HepG2 (cell line): ENCODE measurements around the gene MAN2C1. TPM values are rescaled to one million over a fixed set of nuclear protein-coding genes. Genes with fewer than 3 reads are reported as not detected.

Experiments
- ARNT ChIP-seq: fragments of 450-650 bp; IDR thresholded peaks from 2 replicates; pipeline ENCODE4 v1.6.1; 2017
- ATF1 ChIP-seq: IDR thresholded peaks from 2 replicates; pipeline ENCODE4 v1.6.1; 2016; ENCODE audit warnings: mild to moderate bottlenecking, control low read depth
- BRCA1 ChIP-seq: sonication (generic); formaldehyde crosslinking; IDR thresholded peaks from 2 replicates; pipeline ENCODE4 v1.4.0; 2020; ENCODE audit warnings: missing genetic modification reagents
- ETV5 ChIP-seq: IDR thresholded peaks from 2 replicates; pipeline ENCODE4 v1.6.1; 2018; ENCODE audit warnings: missing biosample characterization, missing genetic modification reagents, inconsistent platforms, borderline replicate concordance
- GATAD1 ChIP-seq: IDR thresholded peaks from 2 replicates; pipeline ENCODE4 v1.6.1; 2016; ENCODE audit warnings: missing genetic modification reagents, missing compliant biosample characterization
- HOXA9 ChIP-seq: sonication (generic); formaldehyde crosslinking; IDR thresholded peaks from 2 replicates; pipeline ENCODE4 v1.8.1; 2022; ENCODE audit warnings: missing genetic modification reagents, mild to moderate bottlenecking, moderate library complexity, borderline replicate concordance
- KLF11 ChIP-seq: IDR thresholded peaks from 2 replicates; pipeline ENCODE4 v1.6.1; 2016; ENCODE audit warnings: missing compliant biosample characterization
- ONECUT2 ChIP-seq: sonication (generic); formaldehyde crosslinking; IDR thresholded peaks from 2 replicates; pipeline ENCODE4 v1.4.0; 2020; ENCODE audit warnings: missing genetic modification reagents
- PCBP2 ChIP-seq: fragments of 200-400 bp; formaldehyde crosslinking; optimal IDR thresholded peaks from 2 replicates; pipeline ENCODE3; 2018; ENCODE audit warnings: low read length, low read depth; ENCODE audit not compliant: poor library complexity, severe bottlenecking
- RELA ChIP-seq: sonication (generic); formaldehyde crosslinking; IDR thresholded peaks from 2 replicates; pipeline ENCODE4 v1.4.0; 2020; ENCODE audit warnings: missing genetic modification reagents
- RFX3 ChIP-seq: IDR thresholded peaks from 2 replicates; pipeline ENCODE4 v1.6.1; 2016; ENCODE audit warnings: missing biosample characterization, missing genetic modification reagents
- SP4 ChIP-seq: sonication (generic); formaldehyde crosslinking; IDR thresholded peaks from 2 replicates; pipeline ENCODE4 v1.8.1; 2023; ENCODE audit warnings: mild to moderate bottlenecking, missing genetic modification reagents
- SRSF4 ChIP-seq: fragments of 200-400 bp; formaldehyde crosslinking; IDR thresholded peaks from one replicate; pipeline ENCODE4 v1.6.1; 2018; ENCODE audit warnings: mild to moderate bottlenecking, low read depth, low read length, moderate library complexity; ENCODE audit not compliant: poor library complexity, severe bottlenecking
- TARDBP ChIP-seq: sonication (generic); formaldehyde crosslinking; IDR thresholded peaks from 2 replicates; pipeline ENCODE4 v1.8.0; 2022; ENCODE audit warnings: mild to moderate bottlenecking, missing genetic modification reagents
- TBX3 ChIP-seq: fragments of 450-650 bp; IDR thresholded peaks from 2 replicates; pipeline ENCODE4 v1.6.1; 2017; ENCODE audit warnings: antibody characterized with exemption, mild to moderate bottlenecking, inconsistent platforms, borderline replicate concordance
- TMF1 ChIP-seq: sonication (generic); formaldehyde crosslinking; IDR thresholded peaks from 2 replicates; pipeline ENCODE4 v1.8.1; 2022; ENCODE audit warnings: low read depth, missing genetic modification reagents
- ZMYM3 ChIP-seq: sonication (generic); formaldehyde crosslinking; IDR thresholded peaks from 2 replicates; pipeline ENCODE4 v1.5.1; 2020; ENCODE audit warnings: mild to moderate bottlenecking, missing genetic modification reagents
- ZNF136 ChIP-seq: sonication (generic); formaldehyde crosslinking; IDR thresholded peaks from 2 replicates; pipeline ENCODE4 v1.8.1; 2022; ENCODE audit warnings: low read depth, mild to moderate bottlenecking, moderate library complexity, missing genetic modification reagents
- ZNF253 ChIP-seq: sonication (generic); formaldehyde crosslinking; IDR thresholded peaks from 2 replicates; pipeline ENCODE4 v1.8.0; 2022; ENCODE audit warnings: mild to moderate bottlenecking, missing genetic modification reagents, borderline replicate concordance
- ZNF264 ChIP-seq: sonication (generic); formaldehyde crosslinking; IDR thresholded peaks from 2 replicates; pipeline ENCODE4 v1.4.0; 2020; ENCODE audit warnings: missing genetic modification reagents
- ZNF274 ChIP-seq: sonication (generic); formaldehyde crosslinking; IDR thresholded peaks from 2 replicates; pipeline ENCODE4 v1.5.1; 2020; ENCODE audit warnings: mild to moderate bottlenecking, missing genetic modification reagents
- ZNF33B ChIP-seq: sonication (generic); formaldehyde crosslinking; IDR thresholded peaks from 2 replicates; pipeline ENCODE4 v1.5.1; 2020; ENCODE audit warnings: mild to moderate bottlenecking, missing genetic modification reagents
- ZNF441 ChIP-seq: sonication (generic); formaldehyde crosslinking; IDR thresholded peaks from 2 replicates; pipeline ENCODE4 v1.7.0; 2021; ENCODE audit warnings: missing genetic modification reagents, borderline replicate concordance
- ZNF484 ChIP-seq: sonication (generic); formaldehyde crosslinking; IDR thresholded peaks from 2 replicates; pipeline ENCODE4 v1.5.1; 2020; ENCODE audit warnings: mild to moderate bottlenecking, low read depth, missing genetic modification reagents, borderline replicate concordance
- ZNF629 ChIP-seq: sonication (generic); formaldehyde crosslinking; conservative IDR thresholded peaks from 2 replicates; pipeline ENCODE4 v1.5.0; 2020; ENCODE audit warnings: missing genetic modification reagents
- polyA plus RNA-seq, 8 experiments: library from polyadenylated mRNA; depleted of rRNA in 3 of 8; stranded (reverse) in 7 of 8; unstranded in 1 of 8; fragments of >200 nt; fragmentation: Illumina TruSeq in 4 of 8; extraction: Trizol in 4 of 8; gene quantifications; 2 replicates each; pipeline versions ENCODE4 v1.2.1 to v1.2.3, GENCODE V29; 2011 to 2016; ENCODE audit warnings: low read depth in 4 of 8, missing spikeins in 1 of 8, mixed read lengths in 1 of 8; ENCODE audit not compliant: insufficient read depth in 1 of 8
- total RNA-seq, 5 experiments: library from RNA; depleted of rRNA; stranded (reverse); fragments of >200 nt; fragmentation: Illumina TruSeq; extraction: Trizol; gene quantifications; 2 replicates each; pipeline ENCODE4 v1.2.3, GENCODE V29; 2016; ENCODE audit warnings: low read depth in 1 of 5
- TF ChIP-seq, protein P1 (sequence below): sonication (generic); formaldehyde crosslinking; IDR thresholded peaks from 2 replicates; pipeline ENCODE4 v1.5.0; 2020; ENCODE audit warnings: missing genetic modification reagents, mild to moderate bottlenecking, borderline replicate concordance
- TF ChIP-seq, protein P2 (sequence below): IDR thresholded peaks from 2 replicates; pipeline ENCODE4 v1.6.1; 2018; ENCODE audit warnings: missing genetic modification reagents, mild to moderate bottlenecking, missing compliant biosample characterization
- TF ChIP-seq, protein P3 (sequence below): sonication (generic); formaldehyde crosslinking; IDR thresholded peaks from 2 replicates; pipeline ENCODE4 v1.8.0; 2022; ENCODE audit warnings: missing genetic modification reagents, mild to moderate bottlenecking, borderline replicate concordance

Gene MAN2C1
- total and polyA plus RNA-seq, 2 of the 13 experiments (the other 11 are each of a cell fraction or from before 2014, with no cell fraction given), result 62.6 to 71.0 TPM

DNA sequence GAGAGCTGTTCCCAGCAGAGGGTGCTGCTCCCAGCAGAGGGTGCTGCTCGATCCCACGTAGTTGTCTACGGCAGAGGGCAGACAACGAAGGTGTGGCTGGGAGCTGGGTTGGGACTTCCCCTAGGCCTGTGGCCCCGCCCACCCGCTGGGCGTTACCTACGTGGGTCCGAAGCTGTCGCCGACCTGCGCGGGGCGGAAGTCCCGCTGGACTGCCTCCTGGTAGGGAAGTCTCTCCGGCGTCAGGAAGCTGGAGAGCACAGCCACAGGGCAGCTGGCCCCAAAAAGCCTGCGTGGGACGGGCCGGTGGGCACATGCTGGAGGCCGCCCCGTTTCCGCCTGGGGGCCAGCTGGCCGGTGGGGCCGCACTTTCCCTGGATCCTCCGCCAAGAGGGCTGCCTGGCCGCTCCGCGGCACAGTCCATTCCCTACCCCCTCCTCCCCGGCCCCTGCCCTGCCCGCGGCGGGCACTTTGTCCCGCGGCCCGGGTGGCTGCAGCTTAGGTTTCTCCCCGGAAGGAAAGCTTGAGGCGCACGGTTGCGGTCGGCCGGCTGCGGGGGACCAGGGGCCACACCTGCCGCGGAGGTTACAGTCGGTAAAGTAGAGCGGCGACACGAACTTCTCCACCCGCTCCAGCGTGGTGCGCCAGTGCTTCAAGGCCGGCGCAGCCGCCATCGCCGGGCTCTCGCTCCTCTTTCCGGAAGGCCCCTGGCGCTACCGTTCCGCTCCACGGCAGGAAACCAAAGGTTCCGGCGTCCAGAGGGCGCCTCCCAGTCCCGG, at the start of gene MAN2C1 (continued):
- TF ChIP-seq, protein P1, sequence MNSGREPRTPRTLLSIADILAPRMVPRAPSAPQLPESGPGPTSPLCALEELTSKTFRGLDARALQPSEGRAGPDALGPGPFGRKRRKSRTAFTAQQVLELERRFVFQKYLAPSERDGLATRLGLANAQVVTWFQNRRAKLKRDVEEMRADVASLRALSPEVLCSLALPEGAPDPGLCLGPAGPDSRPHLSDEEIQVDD (CRISPR knock-in tag), result no peak
- TF ChIP-seq ZNF264 (peak; percentile 86), PCBP2 (no peak), GATAD1 (peak; percentile 94), ZNF274 (peak; percentile 94), ZNF136 (CRISPR knock-in tag) (peak; percentile 65; the same call in 1 of the 2 replicates), HOXA9 (CRISPR knock-in tag) (no peak), ONECUT2 (CRISPR knock-in tag) (peak; percentile 28; the same call in 1 of the 2 replicates), ZMYM3 (0 out of 2 replicates have a peak, but pooled peaks have one; percentile 51), ATF1 (CRISPR knock-in tag) (no peak), TARDBP (CRISPR knock-in tag) (peak; percentile 86), RELA (CRISPR knock-in tag) (peak; percentile 75; the same call in 1 of the 2 replicates), BRCA1 (CRISPR knock-in tag) (no peak; the same call in none of the 2 replicates), ZNF441 (no peak; the same call in 1 of the 2 replicates), ARNT (no peak), ZNF484 (no peak), ETV5 (CRISPR knock-in tag) (peak; percentile 86), SP4 (CRISPR knock-in tag) (peak; percentile 73), TMF1 (CRISPR knock-in tag) (peak; percentile 63), ZNF253 (no peak), RFX3 (CRISPR knock-in tag) (no peak), ZNF629 (CRISPR knock-in tag) (peak; percentile 21; the same call in 1 of the 2 replicates), SRSF4 (no peak), KLF11 (peak; percentile 78; the same call in 1 of the 2 replicates), TBX3 (peak; percentile 14; the same call in 1 of the 2 replicates), ZNF33B (CRISPR knock-in tag) (peak; percentile 35; the same call in 1 of the 2 replicates)
- TF ChIP-seq, protein P2, sequence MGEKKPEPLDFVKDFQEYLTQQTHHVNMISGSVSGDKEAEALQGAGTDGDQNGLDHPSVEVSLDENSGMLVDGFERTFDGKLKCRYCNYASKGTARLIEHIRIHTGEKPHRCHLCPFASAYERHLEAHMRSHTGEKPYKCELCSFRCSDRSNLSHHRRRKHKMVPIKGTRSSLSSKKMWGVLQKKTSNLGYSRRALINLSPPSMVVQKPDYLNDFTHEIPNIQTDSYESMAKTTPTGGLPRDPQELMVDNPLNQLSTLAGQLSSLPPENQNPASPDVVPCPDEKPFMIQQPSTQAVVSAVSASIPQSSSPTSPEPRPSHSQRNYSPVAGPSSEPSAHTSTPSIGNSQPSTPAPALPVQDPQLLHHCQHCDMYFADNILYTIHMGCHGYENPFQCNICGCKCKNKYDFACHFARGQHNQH (CRISPR knock-in tag), result peak; percentile 67
- TF ChIP-seq, protein P3, sequence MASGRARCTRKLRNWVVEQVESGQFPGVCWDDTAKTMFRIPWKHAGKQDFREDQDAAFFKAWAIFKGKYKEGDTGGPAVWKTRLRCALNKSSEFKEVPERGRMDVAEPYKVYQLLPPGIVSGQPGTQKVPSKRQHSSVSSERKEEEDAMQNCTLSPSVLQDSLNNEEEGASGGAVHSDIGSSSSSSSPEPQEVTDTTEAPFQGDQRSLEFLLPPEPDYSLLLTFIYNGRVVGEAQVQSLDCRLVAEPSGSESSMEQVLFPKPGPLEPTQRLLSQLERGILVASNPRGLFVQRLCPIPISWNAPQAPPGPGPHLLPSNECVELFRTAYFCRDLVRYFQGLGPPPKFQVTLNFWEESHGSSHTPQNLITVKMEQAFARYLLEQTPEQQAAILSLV (CRISPR knock-in tag), result peak; percentile 85; the same call in 1 of the 2 replicates
